Cardiac septum (tissue), 1 donor: ENCODE data around the gene NT5M. TPM values are rescaled to one million over a fixed set of nuclear protein-coding genes. Genes with fewer than 3 reads are reported as not detected.

Experiments
- DNase-seq: peaks from one replicate; pipeline ENCODE4 v3.0.0-alpha.2; 2020; ENCODE audit warnings: low spot score
- intact Hi-C: fragments of 100-400 bp; cut with DNase I; formaldehyde crosslinking; loops from one replicate; pipeline ENCODE4 v1.14.0; 2022
- total RNA-seq: library from RNA; stranded (reverse); fragmentation: NEBNext Ultra II Directional; extraction: Animal tissue kit (Norgen Biotek cat#: 25700); gene quantifications from one replicate; pipeline ENCODE4 v1.2.1, GENCODE V29; 2021
- donor health status: DM: no; HTN: no; CAD: no.

Gene NT5M
- total RNA-seq, 1 donor from 2014 or later, result 7.5 TPM

- intact Hi-C loops, result loop anchor here (10.0 kb wide), 1 partner anchor 58 kb away; no protein-coding TSS in a partner anchor
- no peak for DNase-seq
These were observed 23.2 kb downstream of the NT5M start for GRCh38 chr17:17326275-17326875.

DNA sequence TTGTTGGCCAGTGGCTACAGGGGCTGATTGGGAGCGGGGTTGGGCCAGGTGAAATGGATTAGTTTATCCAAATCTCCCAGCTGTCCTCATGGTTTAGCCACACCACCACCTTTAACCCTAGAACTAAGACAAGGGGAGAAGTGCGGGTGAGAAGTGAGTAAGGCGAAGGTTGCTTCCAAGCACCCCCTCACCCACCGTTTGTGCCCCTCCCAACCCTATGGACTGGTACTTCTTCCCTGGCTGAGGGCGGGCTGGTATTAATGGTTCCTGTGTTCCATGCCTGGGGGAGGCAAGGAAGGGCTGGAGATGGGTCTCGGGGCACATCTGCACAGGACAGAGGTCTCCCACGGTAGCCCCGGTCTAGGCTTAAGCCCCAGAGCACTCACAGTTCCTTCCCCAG, 25.1 kb downstream of the NT5M start:
- no peak for DNase-seq
- intact Hi-C loops, result loop anchor here (10.0 kb wide), 1 partner anchor 57 kb away; no protein-coding TSS in a partner anchor

DNA sequence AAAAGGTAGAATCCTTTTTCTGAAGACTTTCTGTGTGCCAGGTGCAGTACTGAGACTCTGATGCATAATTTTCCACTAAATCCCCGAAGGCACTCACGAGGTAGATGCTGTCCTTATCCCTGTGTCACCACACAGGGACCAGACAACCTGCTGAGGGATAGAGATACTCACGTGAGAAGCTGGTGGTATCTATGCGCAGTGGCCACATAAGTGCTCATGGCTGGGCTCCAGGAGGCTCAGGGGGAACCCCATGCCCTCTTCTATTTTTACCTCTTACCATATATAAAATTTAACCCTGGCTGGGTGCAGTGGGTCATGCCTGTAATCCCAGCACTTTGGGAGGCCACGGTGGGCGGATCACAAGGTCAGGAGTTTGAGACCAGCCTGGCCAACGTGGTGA, 38.3 kb downstream of the NT5M start:
- DNase-seq, result peak; percentile 49
- intact Hi-C loops, result no loop called here

GRCh38 chr17:17342242-17342945, 39.2 kb downstream of the NT5M start:
- peak; percentile 20 for DNase-seq
- intact Hi-C loops, result no loop called here

- DNase-seq, result peak; percentile 54
- intact Hi-C loops, result no loop called here
These were observed 40.1 kb downstream of the NT5M start for GRCh38 chr17:17343160-17343735.

- peak; percentile 53 for DNase-seq
- intact Hi-C loops, result no loop called here
These were observed 40.8 kb downstream of the NT5M start for GRCh38 chr17:17343896-17344506.

DNA sequence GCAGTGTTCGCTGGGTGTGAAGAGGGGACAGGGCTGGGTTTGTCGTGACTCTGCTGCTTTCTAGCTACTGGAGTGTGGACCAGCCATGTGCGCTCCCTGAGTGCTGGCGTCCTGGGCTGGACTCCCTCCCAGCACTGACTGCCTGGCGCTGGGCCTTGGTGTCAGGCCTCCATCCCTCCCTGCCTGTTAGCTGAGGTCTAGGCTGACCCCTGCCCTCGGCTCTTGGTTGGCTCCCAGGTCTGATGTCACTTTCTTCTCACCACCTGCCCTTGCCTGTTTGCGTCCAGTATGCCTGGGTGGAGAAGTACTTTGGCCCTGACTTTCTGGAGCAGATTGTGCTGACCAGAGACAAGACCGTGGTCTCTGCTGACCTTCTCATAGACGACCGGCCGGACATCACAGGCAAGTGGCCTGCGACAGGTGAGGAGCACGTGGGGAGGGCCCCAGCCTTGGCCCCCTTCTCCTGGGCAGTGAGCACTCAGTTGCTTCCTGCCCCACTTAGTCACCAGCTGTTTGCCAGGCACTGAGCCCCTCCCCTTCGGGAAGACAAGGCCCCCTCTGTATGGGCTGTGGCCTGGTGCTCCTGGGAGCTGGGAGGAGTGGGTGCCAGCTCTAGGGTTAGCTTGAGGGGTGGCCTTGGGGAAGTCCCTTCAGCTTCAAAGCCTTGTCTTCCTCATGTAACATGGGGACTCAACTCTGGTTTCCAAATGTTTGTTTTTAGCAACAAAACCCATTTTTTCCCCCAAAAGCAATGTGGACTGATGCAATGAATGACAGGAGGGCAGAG, 41.5 kb downstream of the NT5M start:
- intact Hi-C loops, result no loop called here
- DNase-seq, result peak; percentile 67

- intact Hi-C loops, result no loop called here
- DNase-seq, result no peak
These were observed 42.1 kb downstream of the NT5M start for GRCh38 chr17:17345294-17345597.

DNA sequence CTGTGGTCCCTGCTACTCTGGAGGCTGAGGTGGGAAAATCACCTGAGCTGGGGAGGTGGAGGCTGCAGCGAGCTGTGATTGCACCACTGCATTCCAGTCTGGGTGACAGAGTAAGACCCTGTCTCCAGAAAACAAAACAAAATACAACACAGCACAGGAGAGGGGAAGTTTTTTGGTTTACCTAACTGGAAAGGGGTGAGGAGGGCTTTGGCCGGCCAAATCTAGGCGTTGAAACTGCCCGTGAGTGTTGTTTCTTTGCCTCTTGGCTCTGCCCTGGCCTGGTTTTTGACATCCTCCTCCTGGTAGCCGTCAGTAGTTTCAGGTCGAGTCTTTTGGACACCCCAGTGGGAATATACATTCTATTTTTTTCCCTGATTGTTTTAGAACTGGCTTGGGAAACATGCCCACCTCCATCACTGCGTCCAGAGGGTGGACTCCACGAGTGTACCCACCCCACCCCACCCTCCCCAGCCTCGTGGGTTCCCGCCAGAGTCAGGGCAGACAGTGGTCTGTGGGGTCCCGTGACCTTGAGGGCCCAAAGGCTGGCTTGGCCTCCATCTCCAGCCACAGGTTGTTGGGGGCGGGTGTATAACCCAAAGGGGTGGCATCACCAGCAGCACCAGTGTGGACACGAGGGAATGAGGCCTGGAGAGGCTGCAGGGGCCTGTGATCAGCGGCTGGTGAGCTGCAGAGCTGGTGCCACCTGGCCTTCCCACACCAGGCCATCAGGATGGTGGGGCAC, 42.7 kb downstream of the NT5M start:
- intact Hi-C loops, result no loop called here
- no peak for DNase-seq

DNA sequence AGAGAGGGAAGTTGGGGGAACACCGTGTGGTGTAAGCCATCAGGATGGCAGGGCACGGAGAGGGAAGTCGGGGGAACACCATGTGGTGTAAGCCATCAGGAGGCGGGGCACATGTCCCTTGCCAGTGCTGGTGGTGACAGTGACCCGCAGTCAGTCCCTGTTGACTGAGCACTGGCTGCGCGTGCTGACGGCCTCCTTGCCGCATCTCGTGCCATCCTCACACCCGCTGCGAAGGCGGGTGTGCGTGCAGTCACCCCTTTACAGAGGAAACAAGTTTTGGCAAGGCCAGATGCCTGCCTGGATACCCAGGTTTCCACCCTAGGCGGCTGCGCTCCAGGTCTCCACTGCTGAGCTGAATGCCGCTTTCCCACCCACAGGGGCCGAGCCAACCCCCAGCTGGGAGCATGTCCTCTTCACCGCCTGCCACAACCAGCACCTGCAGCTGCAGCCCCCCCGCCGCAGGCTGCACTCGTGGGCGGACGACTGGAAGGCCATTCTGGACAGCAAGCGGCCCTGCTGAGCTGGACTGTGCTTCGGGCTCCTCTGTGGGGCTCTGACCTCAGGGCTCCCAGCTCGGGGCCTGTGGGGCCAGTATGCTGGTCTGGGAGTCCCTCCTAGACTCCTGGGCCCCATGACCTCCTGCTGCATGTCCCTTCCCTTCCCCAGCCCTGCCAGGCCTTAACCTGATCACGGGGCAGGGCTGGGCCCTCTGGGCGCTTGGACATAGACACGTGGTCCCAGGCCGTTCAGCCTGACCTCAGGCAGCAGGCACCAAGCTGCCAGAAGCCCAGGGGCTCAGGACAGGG, 43.5 kb downstream of the NT5M start:
- intact Hi-C loops, result no loop called here
- peak; percentile 75 for DNase-seq

- DNase-seq, result peak; percentile 57
- intact Hi-C loops, result no loop called here
These were observed 44.2 kb downstream of the NT5M start for GRCh38 chr17:17347234-17347955.

GRCh38 chr17:17347956-17348871, 45.0 kb downstream of the NT5M start:
- peak; percentile 60 for DNase-seq

DNA sequence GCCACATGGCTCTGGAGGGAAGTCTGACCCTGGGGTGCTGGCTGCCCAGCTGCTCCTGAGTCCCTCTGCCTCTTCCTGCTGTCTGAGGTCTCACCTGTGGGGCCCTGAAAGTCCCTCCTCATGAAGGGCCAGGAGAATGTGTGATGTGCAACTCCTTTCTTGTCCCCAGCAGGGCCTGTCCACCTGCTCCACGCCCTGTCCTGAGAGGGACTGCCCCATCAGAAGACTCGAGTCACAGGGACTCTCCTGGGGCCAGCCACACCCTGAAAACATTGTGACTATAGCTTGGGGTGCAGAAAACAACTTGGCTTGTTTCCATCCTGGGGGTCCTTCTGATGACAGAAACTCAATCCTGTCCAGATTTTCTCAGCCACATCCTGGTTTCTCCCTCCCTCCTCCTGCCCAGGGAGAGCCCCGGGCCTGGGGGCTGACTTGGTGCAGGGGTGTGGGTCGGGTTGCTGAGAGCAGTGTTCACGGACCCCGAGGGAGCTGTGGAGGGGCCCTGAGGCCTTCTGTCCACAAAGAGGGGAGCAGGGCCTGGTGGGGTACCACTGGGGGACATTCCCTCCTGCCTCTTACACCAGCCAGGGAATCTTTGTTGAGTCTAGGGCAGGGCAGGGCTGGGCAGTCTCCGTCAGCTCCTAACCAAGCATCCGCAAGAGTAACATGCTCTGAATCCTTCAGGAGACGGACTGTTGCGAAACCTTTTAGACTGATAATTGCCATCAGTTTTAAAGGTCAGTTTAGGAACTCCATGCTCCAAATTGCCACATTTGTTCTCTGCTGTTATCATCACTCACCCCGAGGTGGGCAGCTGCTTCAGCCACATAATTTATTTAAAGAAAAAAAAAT, 45.9 kb downstream of the NT5M start:
- intact Hi-C loops, result no loop called here
- DNase-seq, result peak; percentile 65

More at GRCh38 chr17:17347956-17348871, 45.0 kb downstream of the NT5M start:
- intact Hi-C loops, result no loop called here

- intact Hi-C loops, result loop anchor here (5.0 kb wide), 1 partner anchor 148 kb away; the partner anchor contains the start of gene RASD1
- DNase-seq, result peak; percentile 53
These were observed 46.5 kb downstream of the NT5M start for GRCh38 chr17:17349724-17350106.

- intact Hi-C loops, result loop anchor here (5.0 kb wide), 1 partner anchor 147 kb away; the partner anchor contains the start of gene RASD1
- DNase-seq, result peak; percentile 68
These were observed 47.5 kb downstream of the NT5M start for GRCh38 chr17:17350491-17351355.
